Natural killer cell treated with Interleukin-12 subunit alpha and Interleukin-12 subunit beta and Interleukin-15 and Interleukin-18, amount 100 ng/mL, for 72 hours (primary cell): Measurements from ENCODE around the gene REV3L. TPM values are rescaled to one million over a fixed set of nuclear protein-coding genes. Genes with fewer than 3 reads are reported as not detected.
A peak's percentile ranks its signal among the peaks of the same experiment; 100 is the strongest.
"Not testable (repeated sequence)": the region's sequence is repeated elsewhere in the genome, so short reads cannot be mapped to it uniquely, and the experiment has no call there.

ENCODE experiments used
- ATAC-seq, 2 donors: fragments of 150-1000 bp; cut with Tn5 transposase in 1 of 2; sonication (Bioruptor Pico), chemical (Tn5 transposase) in 1 of 2; 2 replicates each; pipeline ENCODE4 v1.10.0; 2021
- DNase-seq: peaks from one replicate; pipeline ENCODE4 v3.0.0; 2022; ENCODE audit warnings: low spot score
- H3K27ac Mint-ChIP-seq, 2 donors: 1 replicate in 1 of 2; 2 replicates in 1 of 2; pipeline ENCODE4 v1.8.0; 2022; ENCODE audit warnings: mixed read lengths in 2 of 2, mild to moderate bottlenecking in 1 of 2, moderate library complexity in 1 of 2
- H3K27me3 Mint-ChIP-seq, 2 donors: 1 replicate in 1 of 2; 2 replicates in 1 of 2; pipeline ENCODE4 v1.8.0; 2022; ENCODE audit warnings: mixed read lengths in 2 of 2
- H3K36me3 Mint-ChIP-seq: one replicate; pipeline ENCODE4 v1.8.0; 2022; ENCODE audit warnings: mixed read lengths
- H3K4me1 Mint-ChIP-seq, 2 donors: 1 replicate in 1 of 2; 2 replicates in 1 of 2; pipeline ENCODE4 v1.8.0; 2022; ENCODE audit warnings: low read depth in 2 of 2, mixed read lengths in 2 of 2, mild to moderate bottlenecking in 1 of 2
- H3K4me3 Mint-ChIP-seq: one replicate; pipeline ENCODE4 v1.8.0; 2022; ENCODE audit warnings: mixed read lengths
- H3K9me3 Mint-ChIP-seq: 2 replicates; pipeline ENCODE4 v1.8.0; 2022; ENCODE audit warnings: mixed read lengths
- total RNA-seq, 2 donors: library from RNA; stranded (reverse); gene quantifications; one replicate each; pipeline ENCODE4 v1.2.3, GENCODE V29; 2022

Gene REV3L
- total RNA-seq, 2 donors from 2014 or later: 12.8 to 31.0 TPM

DNA sequence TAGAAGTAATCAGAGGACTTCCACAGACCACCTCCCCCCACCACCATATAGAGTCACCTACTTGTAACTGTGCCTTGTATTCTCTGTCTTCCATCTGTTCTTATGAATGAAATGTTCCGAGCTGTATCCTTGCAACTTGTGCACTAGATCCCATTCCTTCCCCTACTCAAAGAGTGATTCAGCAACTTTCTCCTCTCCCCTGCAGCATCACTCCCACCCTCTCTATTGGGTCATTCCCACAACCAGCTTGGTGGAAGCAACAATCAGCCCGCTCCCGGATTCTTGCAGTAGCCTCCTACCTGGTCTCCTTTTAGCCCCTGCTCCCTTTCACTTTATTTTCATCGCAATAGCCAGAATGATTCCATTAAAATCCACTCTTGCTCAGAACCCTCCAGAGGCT, 34.9 kb upstream of the REV3L start:
- no peak for DNase-seq
- Mint-ChIP-seq H3K36me3 (no peaks in the 10 kb centered on the region), H3K9me3 (no peaks in the 10 kb centered on the region), H3K4me1 (peaks cover 7 to 10% of the 10 kb centered on the region in 2 donors), H3K27me3 (no peaks in the 10 kb centered on the region), H3K4me3 (no peak overlapping the region), H3K27ac (no peak overlapping the region)
- no peak for ATAC-seq

DNA sequence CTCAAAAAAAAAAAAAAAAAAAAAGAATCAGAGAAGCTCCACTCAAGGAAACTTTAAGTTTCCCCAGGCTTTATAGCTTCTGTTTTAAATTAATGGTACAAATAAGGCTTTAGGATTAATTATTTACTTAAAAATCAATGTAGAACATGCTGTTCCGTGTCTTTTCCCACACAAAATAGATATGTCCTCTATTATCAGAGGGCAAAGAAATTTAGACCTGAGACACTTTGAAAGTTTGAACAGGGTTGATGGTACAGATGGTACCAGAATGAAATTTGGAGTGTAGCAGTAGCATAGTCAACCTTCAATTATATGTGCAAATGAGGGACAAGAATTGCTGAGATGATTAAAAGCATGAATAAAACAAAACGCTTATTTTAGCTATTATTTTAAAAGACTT, 32.2 kb upstream of the REV3L start:
- ATAC-seq (no peak), DNase-seq (no peak)
- H3K36me3 Mint-ChIP-seq: no peaks in the 10 kb centered on the region
- H3K27ac Mint-ChIP-seq: no peak overlapping the region
- H3K4me3 Mint-ChIP-seq: no peak overlapping the region
- H3K9me3 Mint-ChIP-seq: no peaks in the 10 kb centered on the region
- no peaks in the 10 kb centered on the region for H3K27me3 Mint-ChIP-seq
- H3K4me1 Mint-ChIP-seq: no peaks in the 10 kb centered on the region

DNA sequence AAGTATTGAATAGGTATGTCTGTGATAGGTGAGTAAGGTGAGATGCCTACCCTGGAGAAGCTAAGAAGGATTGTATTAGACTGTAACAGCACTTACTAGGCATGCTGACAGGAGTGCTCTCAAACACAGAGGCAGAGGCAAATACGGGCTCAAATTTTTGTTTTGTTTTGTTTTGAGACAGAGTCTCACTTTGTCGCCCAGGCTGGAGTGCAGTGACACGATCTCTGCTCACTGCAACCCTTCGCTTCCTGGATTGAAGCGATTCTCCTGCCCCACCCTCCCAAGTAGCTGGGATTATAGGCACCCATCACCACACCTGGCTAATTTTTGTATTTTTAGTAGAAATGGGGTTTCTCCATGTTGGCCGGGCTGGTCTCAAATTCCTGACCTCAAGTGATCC, 31.5 kb upstream of the REV3L start:
- H3K4me1 Mint-ChIP-seq, H3K4me3 Mint-ChIP-seq, H3K27ac Mint-ChIP-seq, ATAC-seq, H3K27me3 Mint-ChIP-seq, DNase-seq, H3K9me3 Mint-ChIP-seq, H3K36me3 Mint-ChIP-seq: not testable (repeated sequence)

DNA sequence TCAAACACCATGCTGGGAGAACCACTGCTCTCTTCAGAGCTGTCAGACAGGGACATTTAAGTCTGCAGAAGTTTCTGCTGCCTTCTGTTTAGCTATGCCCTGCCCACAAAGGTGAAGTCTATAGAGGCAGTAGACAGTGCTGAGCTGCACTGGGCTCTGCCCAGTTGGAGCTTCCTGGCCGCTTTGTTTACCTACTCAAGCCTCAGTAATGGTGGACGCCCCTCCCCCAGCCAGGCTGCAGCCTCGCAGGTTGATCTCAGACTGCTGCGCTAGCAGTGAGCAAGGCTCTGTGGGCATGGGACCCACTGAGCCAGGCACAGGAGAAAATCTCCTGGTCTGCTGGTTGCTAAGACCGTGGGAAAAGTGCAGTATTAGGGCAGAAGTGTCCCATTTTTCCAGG, 24.2 kb upstream of the REV3L start:
- H3K9me3 Mint-ChIP-seq, DNase-seq, H3K27me3 Mint-ChIP-seq: not testable (repeated sequence)

DNA sequence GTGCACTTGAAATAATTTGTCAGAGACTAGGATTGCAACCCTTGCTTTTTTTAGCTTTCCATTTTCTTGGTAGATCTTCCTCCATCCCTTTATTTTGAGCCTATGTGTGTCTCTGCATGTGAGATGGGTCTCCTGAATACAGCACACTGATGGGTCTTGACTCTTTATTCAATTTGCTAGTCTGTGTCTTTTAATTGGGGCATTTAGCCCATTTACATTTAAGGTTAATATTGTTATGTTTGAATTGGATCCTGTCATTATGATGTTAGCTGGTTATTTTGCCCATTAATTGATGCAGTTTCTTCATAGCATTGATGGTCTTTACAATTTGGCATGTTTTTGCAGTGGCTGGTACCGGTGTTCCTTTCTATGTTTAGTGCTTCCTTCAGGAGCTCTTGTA, 22.5 kb upstream of the REV3L start:
- H3K4me3 Mint-ChIP-seq, H3K27me3 Mint-ChIP-seq, H3K27ac Mint-ChIP-seq, DNase-seq, H3K9me3 Mint-ChIP-seq, H3K4me1 Mint-ChIP-seq, ATAC-seq, H3K36me3 Mint-ChIP-seq: not testable (repeated sequence)

More for the DNA sequence above, 24.2 kb upstream of the REV3L start:
- not testable (repeated sequence) for H3K27ac Mint-ChIP-seq, ATAC-seq, H3K4me1 Mint-ChIP-seq, H3K36me3 Mint-ChIP-seq, H3K4me3 Mint-ChIP-seq

DNA sequence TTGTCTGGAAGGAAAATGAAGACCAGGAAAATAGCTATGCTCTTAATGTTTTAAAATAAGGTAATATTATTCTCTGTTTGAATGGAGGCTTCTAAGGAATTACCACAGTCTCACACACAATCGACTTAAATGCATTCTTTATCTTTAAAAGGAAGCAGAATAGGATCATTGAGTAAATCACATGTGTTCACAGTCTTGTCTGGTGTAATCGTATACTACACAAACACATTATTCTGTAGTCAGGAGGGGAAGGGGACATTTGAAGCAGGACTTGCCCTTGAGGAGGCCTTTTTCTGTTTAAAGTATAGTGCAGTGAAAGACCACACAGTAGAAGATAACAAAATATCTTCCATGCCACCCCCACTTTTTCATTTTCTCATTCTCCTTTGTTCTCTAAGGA, 20.6 kb upstream of the REV3L start:
- no peaks in the 10 kb centered on the region for H3K36me3 Mint-ChIP-seq
- H3K27ac Mint-ChIP-seq: no peak overlapping the region

DNA sequence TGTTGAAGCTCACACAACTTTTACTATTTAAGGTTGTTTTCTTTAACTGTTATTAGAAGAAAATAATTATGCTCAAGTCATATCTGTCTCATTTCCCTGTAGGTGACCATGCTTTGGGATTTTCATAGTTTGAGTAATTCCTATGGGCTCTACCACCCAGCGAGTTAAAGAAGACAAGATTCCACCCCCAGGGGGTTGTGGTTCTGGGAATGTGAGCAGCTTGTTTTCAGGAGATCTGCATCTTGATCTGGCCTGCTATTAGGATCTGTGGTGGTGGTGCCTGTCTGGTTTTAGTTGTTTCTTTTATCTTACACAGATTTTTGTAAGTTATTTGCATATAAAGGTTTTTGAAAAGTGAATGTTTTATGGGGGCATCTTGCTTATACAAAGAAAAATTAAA, 20.2 kb upstream of the REV3L start:
- Mint-ChIP-seq H3K4me1 (peaks cover 7 to 15% of the 10 kb centered on the region in 2 donors), H3K27ac (no peak overlapping the region), H3K9me3 (no peaks in the 10 kb centered on the region), H3K27me3 (no peaks in the 10 kb centered on the region), H3K36me3 (no peaks in the 10 kb centered on the region), H3K4me3 (no peak overlapping the region)
- ATAC-seq (no peak), DNase-seq (no peak)

More for the DNA sequence above, 20.6 kb upstream of the REV3L start:
- H3K4me1 Mint-ChIP-seq: peaks cover 5 to 14% of the 10 kb centered on the region in 2 donors
- DNase-seq (no peak), ATAC-seq (no peak)
- H3K27me3 Mint-ChIP-seq: no peaks in the 10 kb centered on the region
- H3K9me3 Mint-ChIP-seq: no peaks in the 10 kb centered on the region
- H3K4me3 Mint-ChIP-seq: no peak overlapping the region

DNA sequence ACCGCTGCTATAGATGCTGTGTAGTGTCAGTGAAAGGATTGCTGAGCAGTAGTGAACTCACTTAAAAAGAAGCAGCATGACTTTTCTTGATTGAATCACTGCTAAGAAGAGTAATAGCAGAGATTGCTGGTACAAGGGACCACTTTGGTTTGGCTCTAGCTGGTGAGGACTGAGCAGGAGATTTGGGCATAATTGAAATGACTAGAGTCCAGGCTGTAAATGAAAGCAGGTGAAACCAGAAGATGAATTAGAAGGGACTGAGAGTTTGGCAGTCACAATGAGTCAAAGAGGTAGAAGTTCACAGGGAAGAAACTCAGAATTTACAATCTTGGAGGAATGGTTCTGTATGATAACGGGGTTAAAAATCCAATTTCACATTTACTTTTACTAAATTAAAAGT, 19.1 kb upstream of the REV3L start:
- Mint-ChIP-seq H3K27me3 (no peaks in the 10 kb centered on the region), H3K4me3 (no peak overlapping the region), H3K27ac (peak overlapping the region in 1 of 2 donors; percentile 18), H3K4me1 (peaks cover 7 to 15% of the 10 kb centered on the region in 2 donors), H3K9me3 (no peaks in the 10 kb centered on the region), H3K36me3 (no peaks in the 10 kb centered on the region)
- DNase-seq (no peak), ATAC-seq (no peak)

DNA sequence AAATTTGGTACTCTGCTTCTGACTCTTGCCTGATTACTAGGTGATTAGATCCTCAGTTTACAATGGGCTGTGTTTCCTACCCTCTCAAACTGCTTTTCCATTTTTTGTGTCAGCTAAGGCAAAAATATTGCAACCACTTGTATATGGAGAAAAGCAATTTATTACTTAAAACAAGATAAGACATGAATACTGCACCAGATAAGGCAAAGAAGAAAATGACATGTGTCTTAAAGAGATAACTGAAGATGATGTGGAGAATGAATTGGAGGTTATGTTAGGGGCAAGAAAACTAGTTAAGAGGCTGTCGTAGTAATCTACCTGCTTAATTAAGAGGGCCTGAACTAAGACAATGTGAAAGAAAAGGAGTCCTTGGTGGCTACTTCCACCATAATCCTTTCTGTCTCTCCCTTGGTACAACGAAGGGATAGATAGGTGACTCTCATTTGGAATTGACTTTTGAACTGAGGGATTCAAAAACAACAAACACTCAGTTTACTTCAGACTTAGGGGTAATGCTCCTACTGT, 16.3 kb upstream of the REV3L start:
- Mint-ChIP-seq H3K4me3 (no peak overlapping the region), H3K9me3 (no peaks in the 10 kb centered on the region), H3K4me1 (peaks cover 7 to 10% of the 10 kb centered on the region in 2 donors), H3K27ac (no peak overlapping the region), H3K36me3 (no peaks in the 10 kb centered on the region), H3K27me3 (no peaks in the 10 kb centered on the region)
- DNase-seq: no peak
- no peak for ATAC-seq

DNA sequence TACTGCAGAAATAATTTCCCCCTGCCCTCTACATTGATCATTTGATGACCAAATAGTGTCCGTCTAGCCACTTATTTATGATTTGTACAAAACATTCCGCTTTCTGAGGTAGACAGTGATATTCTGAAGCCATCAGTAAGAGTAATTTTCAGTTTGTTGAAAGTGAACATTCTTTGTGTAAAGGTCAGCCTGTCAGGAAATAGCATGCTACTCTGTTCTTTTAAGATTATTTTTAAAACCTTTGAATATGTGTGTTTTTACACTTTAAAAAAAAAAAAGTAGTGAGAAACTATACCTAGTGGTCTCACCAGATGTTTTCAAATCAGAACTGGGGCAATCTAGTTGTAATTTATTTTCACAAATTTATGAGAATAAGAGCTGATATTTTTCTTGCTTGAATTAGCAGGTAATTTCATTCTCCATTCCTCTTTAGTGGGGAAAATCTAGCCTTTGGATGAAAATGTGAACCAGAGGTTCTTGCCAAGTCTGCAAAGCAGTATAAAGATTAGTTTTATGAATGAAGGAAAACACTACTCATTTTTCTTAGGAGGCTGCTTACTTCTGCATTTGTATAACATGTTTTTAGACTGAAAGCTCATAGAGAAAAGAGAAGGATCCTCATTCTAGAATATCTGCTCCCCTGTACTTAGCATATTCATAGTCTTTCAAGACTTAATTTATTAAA, 12.1 kb upstream of the REV3L start:
- Mint-ChIP-seq H3K9me3 (no peaks in the 10 kb centered on the region), H3K27ac (no peak overlapping the region), H3K27me3 (no peaks in the 10 kb centered on the region), H3K4me3 (no peak overlapping the region), H3K4me1 (peaks cover 9 to 11% of the 10 kb centered on the region in 2 donors), H3K36me3 (no peaks in the 10 kb centered on the region)
- no peak for DNase-seq
- ATAC-seq: no peak

DNA sequence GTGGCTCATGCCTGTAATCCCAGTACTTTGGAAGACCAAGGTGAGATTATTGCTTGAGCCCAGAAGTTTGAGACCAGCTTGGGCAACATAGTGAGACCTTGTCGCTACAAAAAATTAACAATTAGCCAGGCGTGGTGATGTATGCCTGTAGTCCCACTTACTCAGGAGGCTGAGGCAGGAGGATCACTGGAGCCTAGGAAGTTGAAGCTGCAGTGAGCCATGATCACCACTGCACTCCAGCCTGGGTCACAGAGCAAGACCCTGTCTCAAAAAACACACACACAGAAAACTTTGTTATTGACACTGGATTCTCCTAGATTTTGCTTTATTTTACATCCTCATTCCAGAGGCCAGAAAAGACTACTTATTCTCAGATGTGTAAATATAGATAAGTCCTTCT, 9.5 kb upstream of the REV3L start:
- ATAC-seq (no peak), DNase-seq (no peak)
- peaks cover 14 to 21% of the 10 kb centered on the region in 2 donors for H3K4me1 Mint-ChIP-seq
- no peaks in the 10 kb centered on the region for H3K9me3 Mint-ChIP-seq
- no peaks in the 10 kb centered on the region for H3K27me3 Mint-ChIP-seq
- peaks cover 9% of the 10 kb centered on the region for H3K36me3 Mint-ChIP-seq
- H3K4me3 Mint-ChIP-seq: no peak overlapping the region
- no peak overlapping the region for H3K27ac Mint-ChIP-seq

DNA sequence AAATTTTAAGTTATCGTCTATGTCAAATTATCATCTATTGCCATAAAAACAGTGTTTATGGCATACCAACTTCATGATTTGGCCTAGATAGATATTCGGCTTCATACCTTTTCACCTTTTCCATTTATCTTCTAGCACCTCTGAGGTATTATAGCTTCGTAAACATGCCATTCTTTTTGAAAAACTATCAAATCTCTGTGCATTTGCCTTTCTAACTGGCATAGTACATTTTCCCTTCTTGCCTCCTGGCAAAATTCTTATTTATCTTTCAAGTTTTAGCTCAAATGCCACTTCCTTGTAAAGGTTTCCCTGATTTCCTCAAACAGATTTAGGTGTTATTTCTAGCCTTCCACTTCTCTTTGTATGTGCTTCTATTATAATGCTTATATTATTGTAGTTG, 7.0 kb upstream of the REV3L start:
- Mint-ChIP-seq H3K27ac (peak overlapping the region; percentile 19 to 78), H3K4me3 (no peak overlapping the region), H3K27me3 (no peaks in the 10 kb centered on the region), H3K4me1 (peaks cover 24 to 34% of the 10 kb centered on the region in 2 donors), H3K36me3 (peaks cover 13% of the 10 kb centered on the region), H3K9me3 (peaks cover 3% of the 10 kb centered on the region)
- DNase-seq (no peak), ATAC-seq (no peak)

DNA sequence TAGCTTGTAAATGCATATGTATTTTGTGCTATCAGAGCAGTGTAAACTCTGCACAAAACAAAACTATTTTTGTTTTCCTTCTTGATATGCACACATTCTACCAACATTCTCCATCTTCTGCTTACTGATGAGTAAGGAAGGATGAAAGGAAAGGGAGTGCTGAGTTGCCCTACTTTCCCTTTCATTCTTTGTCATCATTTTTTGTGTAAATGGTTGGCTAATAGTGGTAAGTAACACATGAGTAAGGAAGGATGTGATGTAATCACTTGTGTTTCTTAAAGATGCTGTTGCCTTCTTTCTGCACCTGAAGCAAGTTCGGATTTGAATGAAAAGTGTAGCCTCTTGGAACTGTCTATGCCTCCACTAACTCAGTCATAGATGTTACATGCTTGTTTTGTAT, 4.6 kb upstream of the REV3L start:
- peaks cover 30 to 44% of the 10 kb centered on the region in 2 donors for H3K4me1 Mint-ChIP-seq
- H3K4me3 Mint-ChIP-seq: peak overlapping the region; percentile 70
- H3K27me3 Mint-ChIP-seq: no peaks in the 10 kb centered on the region
- DNase-seq (no peak), ATAC-seq (peak; percentile 52 to 76)
- peak overlapping the region; percentile 90 to 93 for H3K27ac Mint-ChIP-seq
- H3K9me3 Mint-ChIP-seq: peaks cover 3% of the 10 kb centered on the region
- peaks cover 19% of the 10 kb centered on the region for H3K36me3 Mint-ChIP-seq

DNA sequence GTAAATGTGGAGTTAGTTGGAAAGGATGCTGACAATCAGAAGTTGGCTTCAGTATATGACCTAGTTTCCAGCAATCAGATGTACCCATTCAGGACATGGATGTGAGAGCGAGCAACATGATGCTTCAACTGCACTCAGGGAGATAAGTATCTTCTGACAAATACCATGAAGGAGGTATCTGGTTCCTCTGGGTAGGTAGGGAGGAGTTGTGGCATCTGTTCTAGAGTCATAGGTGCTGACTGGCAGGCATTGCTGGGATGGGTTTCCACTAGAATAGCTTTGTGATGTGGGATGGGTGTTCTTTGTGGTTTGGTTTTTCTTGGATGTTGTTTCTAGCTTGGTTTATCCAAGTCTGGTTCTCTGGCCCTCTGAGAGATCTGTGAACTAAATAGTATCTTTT, 3.9 kb upstream of the REV3L start:
- Mint-ChIP-seq H3K36me3 (peaks cover 19% of the 10 kb centered on the region), H3K4me1 (peaks cover 32 to 46% of the 10 kb centered on the region in 2 donors), H3K4me3 (peak overlapping the region; percentile 70), H3K9me3 (peaks cover 3% of the 10 kb centered on the region), H3K27ac (peak overlapping the region; percentile 90 to 93), H3K27me3 (no peaks in the 10 kb centered on the region)
- DNase-seq: no peak
- no peak for ATAC-seq

DNA sequence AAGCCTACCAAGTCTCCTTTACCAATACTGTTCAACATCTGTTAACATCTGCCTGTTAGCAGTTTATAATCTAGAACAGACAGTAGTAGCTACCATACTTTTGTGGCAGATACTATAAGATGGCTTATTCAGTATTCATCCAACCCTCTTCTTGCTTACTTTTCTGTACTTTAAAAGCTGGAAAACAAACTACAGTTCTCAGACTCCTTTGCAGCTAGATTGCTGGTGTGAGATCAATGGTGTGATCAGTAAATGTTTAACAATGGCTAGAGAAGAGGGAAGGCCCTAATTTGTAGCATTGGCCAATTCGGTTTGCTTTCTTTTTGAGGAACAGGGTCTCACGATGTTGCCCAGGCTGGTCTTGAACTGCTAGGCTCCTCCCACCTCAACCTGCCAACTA, 3.5 kb upstream of the REV3L start:
- peak overlapping the region; percentile 70 for H3K4me3 Mint-ChIP-seq
- no peak for ATAC-seq
- no peaks in the 10 kb centered on the region for H3K27me3 Mint-ChIP-seq
- H3K27ac Mint-ChIP-seq: peak overlapping the region; percentile 90 to 93
- peaks cover 19% of the 10 kb centered on the region for H3K36me3 Mint-ChIP-seq
- H3K4me1 Mint-ChIP-seq: peaks cover 34 to 49% of the 10 kb centered on the region in 2 donors
- peaks cover 3% of the 10 kb centered on the region for H3K9me3 Mint-ChIP-seq
- DNase-seq: no peak
